ENCODE data around the gene PCP4.

DNA sequence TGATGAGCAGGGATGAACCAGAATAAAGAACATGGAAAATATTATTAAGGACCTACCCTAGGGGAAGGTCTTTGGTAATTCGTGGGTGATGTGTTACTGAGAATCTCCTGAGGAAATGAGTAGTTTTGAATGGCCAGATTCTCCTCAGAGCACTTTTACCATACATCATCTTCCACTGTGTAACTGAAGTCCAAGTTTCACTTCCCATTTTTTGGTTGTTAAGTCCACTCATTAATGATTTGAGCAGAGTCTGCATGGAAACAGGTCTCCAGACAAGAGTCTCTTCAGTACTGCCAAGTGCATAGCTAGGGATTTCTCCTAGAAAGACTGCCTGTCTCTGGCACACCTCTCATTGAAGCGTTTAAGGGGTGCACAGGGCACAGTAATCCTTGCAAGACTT lies 48.7 kb upstream of the PCP4 start:
- TF ChIP-seq, protein P1, sequence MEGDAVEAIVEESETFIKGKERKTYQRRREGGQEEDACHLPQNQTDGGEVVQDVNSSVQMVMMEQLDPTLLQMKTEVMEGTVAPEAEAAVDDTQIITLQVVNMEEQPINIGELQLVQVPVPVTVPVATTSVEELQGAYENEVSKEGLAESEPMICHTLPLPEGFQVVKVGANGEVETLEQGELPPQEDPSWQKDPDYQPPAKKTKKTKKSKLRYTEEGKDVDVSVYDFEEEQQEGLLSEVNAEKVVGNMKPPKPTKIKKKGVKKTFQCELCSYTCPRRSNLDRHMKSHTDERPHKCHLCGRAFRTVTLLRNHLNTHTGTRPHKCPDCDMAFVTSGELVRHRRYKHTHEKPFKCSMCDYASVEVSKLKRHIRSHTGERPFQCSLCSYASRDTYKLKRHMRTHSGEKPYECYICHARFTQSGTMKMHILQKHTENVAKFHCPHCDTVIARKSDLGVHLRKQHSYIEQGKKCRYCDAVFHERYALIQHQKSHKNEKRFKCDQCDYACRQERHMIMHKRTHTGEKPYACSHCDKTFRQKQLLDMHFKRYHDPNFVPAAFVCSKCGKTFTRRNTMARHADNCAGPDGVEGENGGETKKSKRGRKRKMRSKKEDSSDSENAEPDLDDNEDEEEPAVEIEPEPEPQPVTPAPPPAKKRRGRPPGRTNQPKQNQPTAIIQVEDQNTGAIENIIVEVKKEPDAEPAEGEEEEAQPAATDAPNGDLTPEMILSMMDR (IDR thresholded peaks at IDR 0.05; ENCODE audit: borderline replicate concordance, extremely low read depth, low read length, poor library complexity, severe bottlenecking) = no peak
- no peak for TF ChIP-seq EZH2 (IDR thresholded peaks at IDR 0.05; ENCODE audit: borderline replicate concordance, low read depth, low read length, severe bottlenecking)

All from DND-41 (cell line).